ENCODE results near the gene AIMP2. TPM values are rescaled to one million over a fixed set of nuclear protein-coding genes. Genes with fewer than 3 reads are reported as not detected.
A peak's percentile ranks its signal among the peaks of the same experiment; 100 is the strongest.
"Not testable (repeated sequence)": the region's sequence is repeated elsewhere in the genome, so short reads cannot be mapped to it uniquely, and the experiment has no call there.

Gene AIMP2
- total RNA-seq: 36.7 TPM

DNA sequence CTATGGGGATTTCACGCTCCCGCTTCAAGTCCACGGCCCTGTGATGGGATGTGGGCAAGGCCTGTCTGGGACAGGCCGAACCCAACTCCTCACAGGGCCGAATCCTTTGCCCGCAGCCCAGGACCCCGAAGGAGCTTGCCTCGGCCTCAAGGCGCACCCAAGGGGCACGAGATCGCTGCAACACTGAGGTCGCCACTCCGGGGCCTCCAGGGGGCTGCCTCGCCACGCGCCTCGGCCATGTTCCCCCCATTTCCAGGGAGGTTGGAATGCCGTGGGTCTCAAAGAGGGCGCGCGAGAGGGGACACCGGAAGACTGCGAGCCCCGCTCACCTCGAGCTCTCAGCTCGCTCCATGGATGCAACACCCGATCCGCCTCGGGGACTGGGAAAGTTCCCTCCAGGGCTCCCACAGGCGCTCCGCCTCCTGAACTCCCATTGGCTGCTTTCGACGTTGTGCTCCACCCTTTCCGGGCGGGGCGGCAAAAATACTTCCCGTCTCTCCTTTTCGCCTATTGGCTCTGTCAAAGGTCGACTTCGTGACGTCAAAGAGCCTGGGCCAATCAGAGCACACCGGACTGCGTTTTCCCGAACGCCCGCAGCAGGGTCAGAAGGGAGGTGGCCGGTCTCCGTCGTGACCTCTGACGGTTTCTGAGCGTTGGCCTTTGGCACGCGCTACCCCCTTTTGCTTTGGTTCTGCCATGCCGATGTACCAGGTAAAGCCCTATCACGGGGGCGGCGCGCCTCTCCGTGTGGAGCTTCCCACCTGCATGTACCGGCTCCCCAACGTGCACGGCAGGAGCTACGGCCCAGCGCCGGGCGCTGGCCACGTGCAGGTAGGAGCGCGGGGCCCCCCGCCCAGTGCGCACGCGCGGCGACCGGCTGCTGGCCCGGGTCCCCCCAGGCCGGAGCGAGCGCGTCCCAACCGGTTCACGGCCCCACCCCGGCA, at the start of gene AIMP2, which contains the start of gene PMS2:
Gene AIMP2 (plus strand): TSS at position 605 of the 944 bp plus-strand sequence. CDS start 92 bp downstream, at position 697.
Gene PMS2 (minus strand): TSS at position 382 of the 944 bp plus-strand sequence. CDS start 30 bp downstream, at position 352.
- DNase-seq (ENCODE audit: low spot score): peak; percentile 99

DNA sequence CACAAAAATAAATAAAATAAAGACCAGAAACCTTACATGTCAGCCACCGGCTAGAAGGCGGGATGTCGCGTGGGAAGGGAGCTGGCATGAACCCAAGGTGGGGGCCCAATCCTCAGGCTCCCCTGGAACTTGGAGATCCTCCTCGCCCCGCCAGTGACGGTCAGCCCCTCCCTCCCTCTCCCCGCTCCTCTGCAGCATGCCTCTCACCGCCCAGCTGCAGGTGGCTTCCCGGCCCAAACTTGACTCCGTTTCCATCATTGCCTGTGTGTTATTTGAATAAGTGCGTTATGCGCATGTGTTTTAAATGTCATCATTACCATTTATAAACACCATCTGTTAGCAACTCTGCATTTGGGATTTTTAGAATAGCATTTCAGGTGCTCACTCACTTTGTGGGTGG, 45.9 kb upstream of the AIMP2 start:
- DNase-seq (ENCODE audit: low spot score): not testable (repeated sequence)

DNA sequence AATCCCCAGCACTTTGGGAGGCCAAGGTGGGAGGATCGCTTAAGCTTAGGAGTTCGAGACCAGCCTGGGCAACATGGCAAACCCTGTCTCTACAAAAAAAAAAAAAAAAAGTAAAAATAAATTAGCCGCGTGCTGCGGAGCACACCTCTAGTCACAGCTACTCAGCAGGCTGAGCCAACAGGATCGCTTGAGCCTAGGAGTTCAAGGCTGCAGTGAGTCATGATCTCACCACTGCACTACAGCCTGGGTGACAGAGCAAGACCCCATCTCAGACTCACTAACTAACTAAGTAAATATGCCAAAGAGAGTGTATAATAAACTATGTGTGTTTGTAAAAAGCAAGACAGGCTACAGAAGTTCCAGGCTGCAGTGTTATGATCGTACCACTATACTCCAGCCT, 45.3 kb upstream of the AIMP2 start:
- not testable (repeated sequence) for DNase-seq (ENCODE audit: low spot score)

DNA sequence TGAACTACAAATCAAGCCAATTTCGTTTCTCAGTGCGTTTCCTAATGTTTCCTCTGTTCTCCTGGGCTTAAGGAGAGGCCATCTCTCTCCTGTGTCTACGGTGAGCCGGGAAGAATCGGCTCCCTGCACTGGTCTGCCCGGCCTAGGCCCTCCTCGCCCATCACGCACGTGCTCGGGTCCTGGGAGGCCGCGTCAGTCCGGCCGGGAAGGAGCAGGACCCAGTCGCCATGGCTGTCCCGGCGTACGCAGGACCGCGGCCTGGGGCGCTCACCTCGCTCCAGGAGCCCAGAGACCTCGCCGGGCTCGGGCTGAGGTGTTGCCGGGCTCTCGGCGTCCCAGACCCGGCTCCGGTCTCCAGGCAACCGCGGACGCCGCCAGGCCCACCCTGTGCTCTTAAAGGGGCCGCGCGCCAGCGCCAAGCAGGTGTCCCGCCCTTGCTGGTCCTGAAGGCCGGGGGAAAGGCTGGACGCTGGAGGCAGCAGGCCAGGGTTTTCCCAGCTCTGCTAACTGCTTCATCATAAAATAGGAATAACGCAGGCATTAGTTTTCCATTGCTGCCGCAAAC, 38.6 kb upstream of the AIMP2 start, which contains the start of gene RSPH10B:
Gene RSPH10B (minus strand): TSS at position 343 of the 565 bp plus-strand sequence. CDS start 3,573 bp downstream, outside the sequence.
- not testable (repeated sequence) for DNase-seq (ENCODE audit: low spot score)

DNA sequence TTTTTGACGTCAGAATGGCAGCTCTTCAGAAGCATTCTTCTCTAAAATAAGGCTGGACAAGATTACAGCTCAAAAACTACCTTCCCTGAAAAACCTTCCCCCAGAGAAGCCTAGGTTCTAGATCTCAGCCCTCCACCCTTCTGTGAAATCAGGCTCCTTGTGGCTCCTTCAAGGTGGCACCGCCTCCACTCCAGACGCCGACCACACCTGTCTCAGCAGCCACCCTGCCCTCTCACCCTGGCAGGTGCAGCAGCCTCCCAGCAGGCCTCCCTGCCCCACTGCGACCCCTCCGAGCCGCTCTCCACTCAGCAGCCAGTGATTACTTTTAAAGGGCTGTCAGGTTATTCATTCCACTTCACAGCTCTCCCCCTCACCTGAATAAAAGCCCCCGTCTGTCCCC, 35.5 kb upstream of the AIMP2 start:
- DNase-seq (ENCODE audit: low spot score): not testable (repeated sequence)

DNA sequence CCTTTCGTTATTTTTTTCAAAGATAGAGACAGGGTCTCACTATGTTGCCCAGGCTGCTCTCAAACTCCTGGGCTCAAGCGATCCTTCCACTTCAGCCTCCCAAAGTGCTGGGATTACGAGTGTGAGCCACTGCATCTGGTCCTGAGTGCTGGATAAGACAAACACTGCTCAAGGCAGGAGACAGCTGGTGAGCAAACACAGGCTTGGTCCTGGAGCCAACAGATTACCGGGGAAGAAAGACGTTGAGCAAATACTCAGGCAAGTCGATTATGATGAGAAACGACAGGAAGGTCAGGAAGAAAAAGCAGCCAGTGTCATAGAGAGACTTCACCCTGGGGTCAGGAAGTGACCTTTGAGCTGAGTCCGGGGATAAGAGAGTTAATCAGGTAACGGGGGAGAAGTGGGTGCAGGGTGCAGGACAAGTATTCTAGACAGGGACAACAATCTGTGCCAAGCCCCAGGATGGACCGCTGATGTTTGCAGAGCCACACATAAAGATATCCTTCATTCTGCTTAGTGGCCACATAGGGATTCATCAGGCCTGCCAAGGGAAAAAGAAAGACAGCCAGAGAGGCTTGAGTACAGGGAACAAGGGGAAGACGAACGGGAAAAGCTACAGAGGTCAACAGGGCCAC, 29.3 kb upstream of the AIMP2 start:
- not testable (repeated sequence) for DNase-seq (ENCODE audit: low spot score)

DNA sequence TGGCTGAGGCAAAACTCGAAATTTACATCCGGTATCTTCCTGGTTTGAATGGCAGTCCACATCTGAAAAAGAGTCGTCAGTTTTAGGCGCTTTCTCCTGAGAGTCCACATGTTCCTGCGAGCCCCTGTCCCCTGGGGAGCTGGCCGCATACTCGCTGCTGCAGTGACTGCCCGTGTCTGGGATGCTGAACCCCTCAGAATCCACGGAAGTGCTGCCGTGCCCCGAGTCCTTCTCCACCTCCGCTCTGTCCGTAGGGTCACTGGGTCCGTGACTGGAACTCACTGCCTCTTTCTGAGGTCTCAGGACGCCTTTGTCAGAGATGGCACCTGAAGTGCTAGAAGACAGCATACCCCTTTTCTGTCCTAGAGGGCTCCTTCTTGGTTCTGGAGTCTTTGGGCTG, 22.0 kb upstream of the AIMP2 start:
- DNase-seq (ENCODE audit: low spot score): not testable (repeated sequence)

DNA sequence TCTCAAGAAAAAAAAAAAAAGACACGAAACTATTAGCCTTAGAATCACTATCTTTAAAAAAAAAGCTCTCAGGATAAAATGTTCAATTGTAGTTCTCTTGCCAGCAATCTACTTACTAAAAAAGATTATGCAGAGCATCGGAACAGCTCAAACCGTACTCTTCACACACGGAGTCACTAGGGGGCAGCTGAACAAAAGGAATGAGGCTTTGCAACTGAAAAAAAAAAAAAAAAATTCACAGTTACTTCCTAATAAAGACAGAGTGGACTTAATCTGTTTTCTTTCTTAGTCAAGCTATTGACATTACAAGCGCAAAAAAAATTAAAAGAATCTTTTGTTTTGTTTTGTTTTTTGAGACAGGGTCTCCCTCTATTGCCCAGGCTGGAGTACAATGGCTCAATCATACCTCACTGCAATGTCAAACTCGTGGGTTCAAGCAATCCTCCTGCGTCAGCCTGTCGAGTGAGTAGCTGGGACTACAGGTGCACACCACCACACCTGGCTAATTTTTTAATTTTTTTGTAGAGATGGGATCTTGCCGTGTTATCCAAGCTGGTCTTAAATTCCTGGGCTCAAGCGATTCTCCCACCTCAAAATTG, 11.8 kb upstream of the AIMP2 start:
- DNase-seq (ENCODE audit: low spot score): peak; percentile 62

DNA sequence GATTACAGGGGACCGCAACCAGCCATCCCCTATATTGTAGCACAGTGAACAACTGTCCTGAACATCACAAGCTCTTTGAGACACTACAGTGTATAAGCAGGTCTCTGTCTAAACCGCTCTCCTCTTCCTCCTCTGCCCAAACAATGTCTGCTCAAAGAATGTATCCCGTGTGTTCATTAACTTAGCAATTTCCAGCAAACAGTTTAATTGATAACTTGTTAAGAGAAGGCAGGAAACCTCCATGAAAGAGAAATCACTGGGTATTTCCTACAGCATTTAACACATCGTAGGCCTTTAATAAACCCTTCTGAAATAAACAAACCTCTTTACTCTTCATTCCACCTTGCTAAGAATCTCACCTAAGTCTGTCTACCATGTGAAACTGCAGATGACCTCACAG, 1.7 kb upstream of the AIMP2 start:
- no peak for DNase-seq (ENCODE audit: low spot score)

DNA sequence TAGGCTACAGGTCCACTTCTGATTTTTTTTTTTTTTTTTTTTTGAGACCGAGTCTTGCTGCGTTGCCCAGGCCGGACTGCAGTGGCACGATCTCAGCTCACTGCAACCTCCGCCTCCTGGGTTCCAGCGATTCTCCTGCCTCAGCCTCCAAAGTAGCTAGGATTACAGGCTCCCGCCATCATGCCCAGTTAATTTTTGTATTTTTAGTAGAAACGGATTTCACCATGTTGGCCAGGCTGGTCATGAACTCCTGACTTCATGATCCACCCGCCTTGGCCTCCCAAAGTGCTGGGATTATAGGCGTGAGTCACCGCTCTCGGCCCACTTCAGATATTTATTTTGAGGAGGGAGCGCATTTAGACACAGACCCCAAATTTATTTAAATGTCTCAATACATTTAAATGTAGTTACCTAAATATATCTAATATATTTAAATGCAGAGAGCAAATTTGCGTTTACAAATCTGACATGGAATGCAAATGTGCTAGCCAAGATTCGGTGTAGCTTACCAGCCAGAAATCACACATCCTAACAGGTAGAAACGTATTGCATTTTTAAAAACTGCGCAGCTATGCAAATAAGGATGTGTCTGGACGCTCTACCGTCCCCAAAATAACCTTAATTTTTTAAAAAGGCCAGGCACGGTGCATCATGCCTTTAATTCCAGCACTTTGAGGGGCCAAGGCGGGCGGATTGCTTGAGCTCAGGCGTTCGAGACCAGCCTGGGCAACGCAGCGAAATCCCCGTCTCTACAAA, 1.1 kb upstream of the AIMP2 start:
- DNase-seq (ENCODE audit: low spot score): not testable (repeated sequence)

DNA sequence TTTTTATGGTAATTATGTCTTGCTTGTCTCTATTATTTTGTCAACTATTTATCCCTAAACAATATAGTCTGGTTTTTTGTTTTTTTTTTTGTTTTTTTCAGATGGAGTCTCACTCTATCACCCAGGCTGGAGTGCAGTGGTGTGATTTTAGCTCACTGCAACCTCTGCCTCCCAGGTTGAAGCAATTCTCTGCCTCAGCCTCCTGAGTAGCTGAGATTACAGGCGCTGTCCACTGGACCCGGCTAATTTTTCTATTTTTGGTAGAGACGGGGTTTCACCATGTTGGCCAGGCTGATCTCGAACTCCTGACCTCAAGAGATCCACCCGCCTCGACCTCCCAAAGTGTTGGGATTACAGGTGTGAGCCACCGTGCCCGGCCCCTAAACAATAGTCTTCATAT, 1.3 kb downstream of the AIMP2 start:
- DNase-seq (ENCODE audit: low spot score): not testable (repeated sequence)

DNA sequence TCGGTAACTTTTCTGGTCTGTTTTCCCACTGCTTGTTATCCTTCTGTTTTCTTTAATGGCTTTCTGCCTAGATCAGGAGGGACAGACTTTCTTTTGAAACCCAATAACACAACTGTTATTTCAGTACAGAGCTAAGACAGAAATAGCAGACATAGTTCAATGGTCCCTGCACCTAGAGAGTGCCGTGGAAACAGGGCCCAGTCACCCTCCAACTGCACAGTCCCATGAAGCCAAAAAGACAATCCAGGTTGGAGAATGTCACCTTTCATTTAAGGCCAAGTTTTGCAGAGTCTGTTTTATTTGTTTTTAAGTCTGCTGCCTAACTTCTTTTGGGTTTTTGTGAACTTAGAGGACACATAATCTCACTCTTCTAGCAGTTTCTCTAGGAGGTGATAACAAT, 2.5 kb downstream of the AIMP2 start:
- no peak for DNase-seq (ENCODE audit: low spot score)

DNA sequence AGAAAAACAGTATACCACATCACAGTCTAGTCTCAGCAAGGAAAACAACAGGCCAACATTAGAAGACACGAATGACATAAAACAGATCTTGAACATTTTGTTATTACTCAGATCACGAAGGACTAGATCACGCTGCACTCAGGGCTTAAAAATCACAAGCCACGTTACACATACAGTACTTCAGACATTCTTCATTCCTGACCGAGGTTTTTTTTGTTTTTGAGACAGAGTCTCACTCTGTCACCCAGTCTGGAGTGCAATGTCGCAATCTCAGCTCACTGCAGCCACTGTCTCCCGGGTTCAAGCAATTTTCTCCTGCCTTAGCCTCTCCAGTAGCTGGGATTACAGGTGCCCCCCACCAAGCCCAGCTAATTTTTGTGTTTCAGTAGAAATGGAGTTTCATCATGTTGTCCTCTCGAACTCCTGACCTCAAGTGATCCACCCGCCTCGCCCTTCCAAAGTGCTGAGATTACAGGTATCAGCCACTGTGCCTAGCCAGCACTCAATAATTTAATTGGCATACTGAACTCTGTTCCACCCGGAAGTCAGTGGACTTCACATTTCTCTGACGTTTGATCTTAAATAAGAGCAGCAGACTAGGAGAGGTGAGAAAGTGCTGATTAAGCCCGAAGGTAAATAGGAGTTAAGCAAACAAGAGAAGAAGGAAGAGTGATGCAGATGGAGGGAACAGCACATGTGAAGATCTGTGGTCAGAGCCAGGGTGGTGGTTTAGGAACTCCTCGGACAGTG, 3.5 kb downstream of the AIMP2 start:
- DNase-seq (ENCODE audit: low spot score): no peak

DNA sequence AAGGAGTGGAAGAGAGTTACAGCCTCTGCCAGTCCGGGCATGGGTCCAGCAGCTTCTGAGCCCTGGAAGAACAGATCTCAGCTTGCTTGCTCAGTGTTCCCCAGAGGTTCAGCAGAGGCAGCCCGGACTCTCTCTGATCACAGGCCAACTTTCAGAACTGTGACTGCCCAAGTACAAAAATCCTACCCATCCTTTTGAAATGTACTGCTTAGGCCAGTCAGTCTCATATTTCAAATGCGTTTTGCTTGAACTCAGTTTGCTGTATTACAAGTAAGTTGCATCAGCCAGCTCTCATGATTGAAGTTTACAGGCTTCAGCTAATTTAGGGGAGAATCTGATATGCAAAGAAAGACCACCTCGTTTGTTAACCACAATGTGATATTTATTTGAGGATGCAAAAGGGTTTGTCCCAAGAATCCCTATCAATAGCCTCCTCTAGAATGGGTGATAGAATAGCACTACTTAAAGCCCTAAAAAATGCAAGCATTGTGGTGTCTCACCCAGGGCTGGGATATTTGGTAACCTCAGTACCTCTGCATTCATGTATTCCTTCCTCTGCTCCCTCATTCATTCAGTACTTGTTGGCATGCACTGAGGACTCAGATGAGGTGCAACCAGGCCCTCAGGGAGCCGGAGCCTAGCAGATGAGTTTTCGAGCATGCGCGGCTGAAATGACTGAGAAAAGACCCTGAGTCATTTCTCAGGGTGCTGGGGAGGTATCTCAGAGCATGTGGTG, 7.0 kb downstream of the AIMP2 start:
- peak; percentile 70 for DNase-seq (ENCODE audit: low spot score)

DNA sequence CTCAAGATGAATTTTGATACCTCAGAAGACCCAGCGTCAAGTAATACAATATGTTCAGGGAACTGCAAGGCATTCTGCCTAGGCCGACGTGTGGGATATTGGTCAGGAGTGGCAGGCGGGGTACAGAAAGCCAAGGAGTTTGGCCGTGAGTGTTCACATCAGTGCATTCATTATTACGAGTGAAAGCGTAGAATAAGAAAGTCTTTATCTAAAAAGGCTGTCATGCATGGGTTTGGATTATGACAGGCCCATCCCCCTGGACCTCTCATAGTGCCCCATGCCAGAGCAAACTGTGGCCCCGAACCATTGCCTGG, 7.5 kb downstream of the AIMP2 start:
- DNase-seq (ENCODE audit: low spot score): no peak

DNA sequence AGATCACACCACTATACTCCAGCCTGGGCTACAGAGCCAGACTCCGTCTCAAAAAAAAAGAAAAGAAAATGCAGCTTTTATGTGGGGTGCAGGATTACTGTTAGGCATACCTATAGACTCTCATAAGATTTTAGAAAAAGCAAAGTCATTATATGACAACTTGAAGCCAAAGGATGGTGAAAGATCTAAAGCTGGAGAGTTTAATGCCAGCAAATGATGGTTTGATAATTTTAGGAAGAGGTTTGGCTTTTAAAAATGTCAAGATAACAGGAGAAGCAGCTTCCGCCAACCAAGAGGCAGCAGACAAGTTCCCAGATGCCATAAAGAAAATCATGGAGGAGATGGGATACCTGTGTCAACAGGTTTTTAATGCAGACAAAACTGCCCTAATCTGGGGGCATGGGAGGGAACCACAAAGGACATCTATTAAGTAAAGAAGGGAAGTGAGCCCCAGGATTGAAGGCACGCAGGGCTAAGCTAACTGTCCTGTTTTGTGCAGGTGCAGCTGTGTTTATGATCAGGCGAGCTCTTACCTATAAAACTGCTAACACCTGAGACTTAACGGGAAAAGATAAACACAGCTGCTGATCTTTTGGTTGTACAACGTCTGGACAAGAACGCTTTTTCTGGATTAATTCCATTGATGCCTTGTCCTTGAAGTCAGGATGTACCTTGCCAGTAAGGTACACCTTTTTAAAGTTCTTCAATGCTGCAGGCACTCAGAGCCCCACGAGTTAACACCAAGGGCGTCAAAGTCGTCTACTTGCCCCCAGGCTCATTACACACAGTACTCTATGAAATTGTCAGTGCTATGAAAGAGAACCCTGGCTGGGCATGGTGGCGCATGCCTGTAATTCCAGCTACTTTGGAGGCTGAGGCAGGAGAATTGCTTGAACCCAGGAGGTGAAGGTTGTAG, 11.6 kb downstream of the AIMP2 start:
- no peak for DNase-seq (ENCODE audit: low spot score)

DNA sequence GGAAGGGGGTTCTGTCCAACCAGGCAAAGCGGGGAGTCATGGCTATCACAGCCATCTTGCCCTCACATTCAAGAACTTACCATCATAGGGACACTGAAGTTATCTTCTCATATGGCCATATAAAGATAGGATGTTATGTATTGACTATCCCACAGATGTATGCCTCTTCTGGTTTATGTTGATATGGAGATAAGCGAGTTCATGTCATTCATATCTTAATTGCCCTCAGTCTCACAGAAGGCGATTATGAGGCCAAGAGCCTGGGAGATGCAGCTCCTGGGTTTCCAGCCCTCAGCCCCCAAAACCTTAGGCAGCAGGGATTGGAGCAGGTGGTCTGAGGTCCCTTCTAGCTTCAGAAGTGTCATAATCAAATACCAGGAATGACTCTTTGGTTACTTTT, 13.6 kb downstream of the AIMP2 start:
- DNase-seq (ENCODE audit: low spot score): no peak

DNA sequence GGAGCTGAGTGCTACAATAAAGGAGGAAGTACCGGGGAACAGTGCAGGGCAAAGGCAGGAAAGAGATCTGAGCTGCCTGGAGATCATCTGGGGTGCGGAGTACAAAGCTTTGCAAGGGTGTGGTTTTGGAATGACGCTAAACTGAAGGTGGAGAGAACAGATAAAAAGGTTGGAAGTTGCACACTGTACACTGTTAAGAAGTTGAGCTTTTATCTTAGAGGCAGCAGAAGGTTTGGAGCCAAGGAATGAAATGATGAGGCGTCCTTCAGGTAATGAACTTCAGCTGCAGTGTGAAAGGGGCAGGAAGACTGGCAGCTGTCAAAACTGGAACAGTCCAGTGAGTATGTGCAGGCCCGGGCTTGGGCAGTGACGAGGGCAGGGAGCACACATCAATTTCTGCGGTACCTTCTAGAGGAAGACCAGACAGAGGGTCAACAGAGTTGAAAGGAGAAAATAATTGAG, 14.9 kb downstream of the AIMP2 start:
- DNase-seq (ENCODE audit: low spot score): no peak
